ENCODE data around the gene BRCA2. TPM values are rescaled to one million over a fixed set of nuclear protein-coding genes. Genes with fewer than 3 reads are reported as not detected.
A peak's percentile ranks its signal among the peaks of the same experiment; 100 is the strongest.

BRCA2 gene
- total RNA-seq, 6 experiments from 2014 or later: 0.46 to 4.0 (median 1.8) TPM

DNA sequence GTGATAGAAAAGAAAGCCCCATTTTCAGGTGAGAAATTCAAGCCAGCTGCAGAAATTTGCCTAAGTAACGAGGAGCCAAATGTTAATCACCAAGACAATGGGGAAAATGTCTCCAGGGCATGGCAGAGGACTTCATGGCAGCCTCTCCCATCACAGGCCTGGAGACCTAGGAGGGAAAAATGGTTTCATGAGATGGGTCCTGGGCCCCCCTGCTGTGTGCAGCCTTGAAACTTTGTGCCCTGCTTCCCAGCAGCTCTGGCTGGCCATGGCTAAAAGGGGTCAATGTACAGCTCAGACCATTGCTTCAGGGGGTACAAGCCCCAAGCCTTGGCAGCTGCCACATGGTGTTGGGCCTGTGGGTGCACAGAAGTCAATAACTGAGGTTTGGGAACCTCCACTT is 102.7 kb downstream of the BRCA2 start:
- H3K4me1 ChIP-seq: peaks cover 0 to 45% (median 14%) of the 10 kb centered on the region in 4 donors
- peak overlapping the region in 1 of 3 donors; percentile 23 for H3K27ac ChIP-seq
- no peak overlapping the region for H3K4me3 ChIP-seq
- no peak for TF ChIP-seq POLR2A (IDR thresholded peaks at IDR 0.05)
- TF ChIP-seq, protein P1, sequence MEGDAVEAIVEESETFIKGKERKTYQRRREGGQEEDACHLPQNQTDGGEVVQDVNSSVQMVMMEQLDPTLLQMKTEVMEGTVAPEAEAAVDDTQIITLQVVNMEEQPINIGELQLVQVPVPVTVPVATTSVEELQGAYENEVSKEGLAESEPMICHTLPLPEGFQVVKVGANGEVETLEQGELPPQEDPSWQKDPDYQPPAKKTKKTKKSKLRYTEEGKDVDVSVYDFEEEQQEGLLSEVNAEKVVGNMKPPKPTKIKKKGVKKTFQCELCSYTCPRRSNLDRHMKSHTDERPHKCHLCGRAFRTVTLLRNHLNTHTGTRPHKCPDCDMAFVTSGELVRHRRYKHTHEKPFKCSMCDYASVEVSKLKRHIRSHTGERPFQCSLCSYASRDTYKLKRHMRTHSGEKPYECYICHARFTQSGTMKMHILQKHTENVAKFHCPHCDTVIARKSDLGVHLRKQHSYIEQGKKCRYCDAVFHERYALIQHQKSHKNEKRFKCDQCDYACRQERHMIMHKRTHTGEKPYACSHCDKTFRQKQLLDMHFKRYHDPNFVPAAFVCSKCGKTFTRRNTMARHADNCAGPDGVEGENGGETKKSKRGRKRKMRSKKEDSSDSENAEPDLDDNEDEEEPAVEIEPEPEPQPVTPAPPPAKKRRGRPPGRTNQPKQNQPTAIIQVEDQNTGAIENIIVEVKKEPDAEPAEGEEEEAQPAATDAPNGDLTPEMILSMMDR (IDR thresholded peaks at IDR 0.05): no peak
- peaks cover 0 to 4% (median 0%) of the 10 kb centered on the region in 4 donors for H3K36me3 ChIP-seq
- no peak for ATAC-seq
- H3K9me3 ChIP-seq: no peaks in the 10 kb centered on the region
- intact Hi-C loops (cut with DNase I): no loop called here
- DNase-seq: no peak
- WGBS (ENCODE audit: insufficient coverage, low coverage, low lambda C conversion rate, missing lambda C conversion rate): 100% methylated on average over 1 of the region's 1 CpG
- no peaks in the 10 kb centered on the region for H3K27me3 ChIP-seq

DNA sequence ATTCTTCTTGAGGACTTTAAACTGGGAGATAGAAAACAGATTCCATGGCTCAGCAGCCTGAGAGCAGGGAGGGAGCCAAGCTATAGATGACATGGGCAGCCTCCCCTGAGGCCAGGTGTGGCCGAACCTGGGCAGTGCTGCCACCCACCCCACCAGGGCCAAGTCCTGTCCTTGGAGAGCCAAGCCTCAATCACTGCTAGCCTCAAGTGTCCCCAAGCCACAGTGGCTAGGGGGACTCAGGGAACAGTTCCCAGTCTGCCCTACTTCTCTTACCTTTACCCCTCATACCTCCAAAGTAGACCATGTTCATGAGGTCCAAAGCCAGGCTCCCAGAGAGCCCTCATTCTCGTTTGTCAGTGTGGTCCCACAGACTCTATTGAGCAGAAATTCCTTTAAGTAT is 104.6 kb downstream of the BRCA2 start:
- intact Hi-C loops (cut with DNase I): no loop called here
- DNase-seq (no peak), ATAC-seq (peak in 1 of 4 donors; percentile 35)
- Histone ChIP-seq H3K36me3 (peaks cover 0 to 4% (median 0%) of the 10 kb centered on the region in 4 donors), H3K4me3 (no peak overlapping the region), H3K27me3 (no peaks in the 10 kb centered on the region), H3K9me3 (no peaks in the 10 kb centered on the region), H3K4me1 (peaks cover 0 to 41% (median 16%) of the 10 kb centered on the region in 4 donors), H3K27ac (no peak overlapping the region)
- WGBS (ENCODE audit: insufficient coverage, low coverage, low lambda C conversion rate, missing lambda C conversion rate): 78% methylated on average over 1 of the region's 2 CpGs
- TF ChIP-seq, protein P1 (IDR thresholded peaks at IDR 0.05): no peak
- no peak for TF ChIP-seq POLR2A (IDR thresholded peaks at IDR 0.05)

DNA sequence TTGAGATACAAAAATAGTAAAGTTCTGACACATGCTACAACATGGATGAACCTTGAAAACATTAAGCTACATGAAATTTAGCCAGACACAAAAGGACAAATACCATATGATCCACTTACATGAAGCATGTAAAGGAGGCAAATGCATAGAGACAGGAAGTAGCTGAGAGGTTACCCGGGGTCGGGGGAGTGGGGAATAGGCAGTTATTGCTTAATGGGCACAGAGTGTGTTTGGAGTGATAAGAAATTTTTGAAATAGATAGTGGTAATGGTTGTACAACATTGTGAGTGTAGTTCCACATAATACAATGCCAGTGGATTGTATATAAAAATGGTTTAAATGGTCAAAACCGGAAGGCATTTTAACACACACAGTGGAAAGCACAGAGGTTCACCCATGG is 108.3 kb downstream of the BRCA2 start:
- no peaks in the 10 kb centered on the region for H3K9me3 ChIP-seq
- TF ChIP-seq, protein P1 (IDR thresholded peaks at IDR 0.05): no peak
- no peak for TF ChIP-seq POLR2A (IDR thresholded peaks at IDR 0.05)
- DNase-seq (no peak), ATAC-seq (no peak)
- intact Hi-C loops (cut with DNase I): no loop called here
- H3K27ac ChIP-seq: no peak overlapping the region
- H3K4me1 ChIP-seq: peaks cover 0 to 30% (median 10%) of the 10 kb centered on the region in 4 donors
- no peaks in the 10 kb centered on the region for H3K27me3 ChIP-seq
- H3K36me3 ChIP-seq: peaks cover 0 to 4% (median 0%) of the 10 kb centered on the region in 4 donors
- WGBS (ENCODE audit: insufficient coverage, low coverage, low lambda C conversion rate, missing lambda C conversion rate): 25% methylated on average over 3 of the region's 3 CpGs
- H3K4me3 ChIP-seq: no peak overlapping the region

DNA sequence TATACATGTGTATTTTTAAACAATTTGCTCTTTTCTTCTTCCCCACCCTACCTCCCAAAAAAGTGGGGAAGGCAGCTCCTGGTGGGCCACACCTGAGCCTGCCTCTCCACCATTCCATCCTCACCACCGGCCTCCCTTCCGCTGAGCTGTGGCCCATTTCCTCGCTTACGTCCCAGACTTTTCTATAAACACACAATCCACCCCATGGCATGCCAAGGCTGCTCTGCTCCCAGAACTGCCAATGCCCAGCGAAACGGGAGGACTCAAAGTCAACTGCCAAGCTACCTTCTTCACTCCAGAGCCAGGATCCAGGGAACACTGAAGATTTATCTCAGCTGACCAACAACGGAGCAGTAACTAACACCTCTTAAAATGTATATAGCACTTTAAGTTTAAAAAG is 109.8 kb downstream of the BRCA2 start:
- Histone ChIP-seq H3K36me3 (peaks cover 0 to under 1% (median 0%) of the 10 kb centered on the region in 4 donors), H3K4me3 (peak overlapping the region in 2 of 3 donors; percentile 75 to 83), H3K27me3 (no peaks in the 10 kb centered on the region), H3K4me1 (peaks cover 0 to 33% (median 12%) of the 10 kb centered on the region in 4 donors), H3K27ac (peak overlapping the region; percentile 98 to 100 (median 99)), H3K9me3 (no peaks in the 10 kb centered on the region)
- DNase-seq (peak in 1 of 3 donors; percentile 50), ATAC-seq (no peak)
- intact Hi-C loops (cut with DNase I): no loop called here
- TF ChIP-seq, protein P1 (IDR thresholded peaks at IDR 0.05): no peak
- no peak for TF ChIP-seq POLR2A (IDR thresholded peaks at IDR 0.05)
- WGBS (ENCODE audit: insufficient coverage, low coverage, low lambda C conversion rate, missing lambda C conversion rate): 48% methylated on average over 7 of the region's 7 CpGs

Data from right lobe of liver (tissue), 6 donors.